Right lobe of liver (tissue), 4 donors: Measurements from ENCODE around the gene SOBP.

ENCODE experiments used
- CTCF ChIP-seq, 4 donors: fragments of 200-600 bp in 3 of 4; fragments of 450-650 bp in 1 of 4; IDR thresholded peaks; one replicate each; pipeline versions ENCODE4 v1.5.1 to v1.8.0; 2016 to 2022; ENCODE audit warnings: antibody characterized with exemption in 4 of 4, mild to moderate bottlenecking in 2 of 4
- POLR2A ChIP-seq: fragments of 450-650 bp; IDR thresholded peaks from one replicate; pipeline ENCODE4 v1.6.1; 2017; ENCODE audit warnings: antibody characterized with exemption, mild to moderate bottlenecking
- donor health status: DM: no; HTN: no; CAD: no.
- donor health status: DM: no; HTN: no; CAD: no.
- donor health status: DM: no; HTN: yes; CAD: no.

GRCh38 chr6:107653183-107653580 lies 163.3 kb downstream of the SOBP start:
- TF ChIP-seq CTCF (IDR thresholded peaks at IDR 0.05) (no peak), POLR2A (no peak)
